GM21737 (cell line): ENCODE results near the gene PXMP4.

ENCODE experiments used
- ATAC-seq: cut with Tn5 transposase; IDR thresholded peaks from one replicate; pipeline ENCODE4 v1.9.1; 2021; ENCODE audit warnings: mild to moderate bottlenecking, moderate library complexity; ENCODE audit not compliant: unreplicated experiment

The PXMP4 gene

DNA sequence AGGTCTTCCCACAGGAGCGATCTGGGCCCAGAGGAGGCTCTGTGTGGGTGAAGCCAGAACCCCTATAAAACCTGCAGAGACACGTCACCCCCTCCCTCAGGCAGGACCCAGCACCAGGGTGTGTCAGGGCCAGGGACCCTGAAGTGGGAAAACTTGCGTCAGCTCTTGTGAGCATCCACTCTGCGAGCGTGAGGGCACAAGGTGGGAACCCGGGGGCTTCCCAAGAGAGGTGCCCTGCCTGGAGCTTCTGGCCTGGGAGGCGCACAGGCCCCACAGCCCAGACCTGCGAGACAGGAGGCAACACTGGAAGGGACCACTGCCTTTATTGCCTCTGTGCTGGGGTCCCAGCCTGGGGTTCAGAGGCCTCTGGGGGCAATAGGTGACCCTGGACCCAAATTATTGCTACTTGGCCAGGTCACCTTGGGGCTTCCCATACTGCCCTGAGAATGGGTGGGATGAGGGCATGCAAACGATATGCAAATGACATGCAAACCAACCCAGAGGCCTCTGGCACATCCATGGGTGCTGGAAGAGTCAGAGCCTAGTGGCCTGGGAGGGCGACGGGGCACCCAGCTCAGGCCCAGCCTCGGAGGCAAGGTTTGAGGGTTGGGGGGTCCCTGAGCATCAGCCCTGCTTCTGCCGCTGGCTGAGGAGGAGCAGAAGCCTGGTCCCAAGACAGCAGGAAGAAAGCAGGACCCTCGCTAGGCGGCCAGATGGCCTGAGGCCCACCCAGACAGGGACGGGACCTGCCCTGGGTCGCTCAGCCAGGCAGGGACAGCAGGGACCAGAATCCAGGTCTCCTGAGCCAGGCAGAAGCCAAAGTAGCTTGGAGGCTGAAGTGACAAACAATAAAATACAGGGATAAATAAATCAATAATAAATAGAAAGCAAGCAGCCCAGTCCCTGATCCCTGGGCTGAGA is 63.1 kb downstream of the PXMP4 start:
- ATAC-seq: no peak

GRCh38 chr20:33656010-33656782 is 63.9 kb downstream of the PXMP4 start:
- ATAC-seq: no peak

- ATAC-seq: no peak
Observed at GRCh38 chr20:33655164-33655563, 64.9 kb downstream of the PXMP4 start.

- no peak for ATAC-seq
Observed at GRCh38 chr20:33654680-33655161, 65.4 kb downstream of the PXMP4 start.

DNA sequence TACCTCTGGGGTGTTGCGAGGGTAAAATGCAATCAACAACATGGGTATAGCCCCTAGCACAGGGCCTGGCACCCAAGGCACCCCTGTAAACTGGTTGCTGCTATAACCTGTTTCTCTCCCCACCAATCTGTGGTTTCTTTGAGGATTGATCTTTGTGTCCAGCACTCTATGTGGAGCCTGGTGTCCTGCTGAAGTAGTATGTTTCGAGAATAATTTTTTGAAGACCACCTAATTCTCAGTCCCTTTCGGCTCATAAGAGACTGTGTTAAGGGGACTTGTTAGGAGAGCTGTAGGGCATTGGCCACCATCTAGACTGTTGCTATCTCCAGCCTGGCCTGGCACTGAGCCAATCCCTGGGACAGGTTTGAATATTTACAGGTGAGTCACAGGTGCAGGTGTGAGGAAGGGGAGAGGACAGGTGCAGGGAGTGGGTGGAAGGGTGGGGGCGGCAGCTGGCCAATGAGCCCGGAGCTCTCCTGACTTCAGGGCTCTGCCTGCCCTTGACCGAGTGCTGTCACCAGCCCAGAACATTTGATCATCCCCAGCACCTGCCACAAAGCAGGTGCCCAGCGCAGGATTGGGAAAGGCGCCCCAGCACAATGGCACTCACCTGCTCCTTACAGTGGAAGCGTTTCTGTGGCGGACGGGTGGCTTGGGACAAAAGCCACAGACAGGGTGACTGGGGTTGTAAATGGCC is 66.1 kb downstream of the PXMP4 start:
- no peak for ATAC-seq

DNA sequence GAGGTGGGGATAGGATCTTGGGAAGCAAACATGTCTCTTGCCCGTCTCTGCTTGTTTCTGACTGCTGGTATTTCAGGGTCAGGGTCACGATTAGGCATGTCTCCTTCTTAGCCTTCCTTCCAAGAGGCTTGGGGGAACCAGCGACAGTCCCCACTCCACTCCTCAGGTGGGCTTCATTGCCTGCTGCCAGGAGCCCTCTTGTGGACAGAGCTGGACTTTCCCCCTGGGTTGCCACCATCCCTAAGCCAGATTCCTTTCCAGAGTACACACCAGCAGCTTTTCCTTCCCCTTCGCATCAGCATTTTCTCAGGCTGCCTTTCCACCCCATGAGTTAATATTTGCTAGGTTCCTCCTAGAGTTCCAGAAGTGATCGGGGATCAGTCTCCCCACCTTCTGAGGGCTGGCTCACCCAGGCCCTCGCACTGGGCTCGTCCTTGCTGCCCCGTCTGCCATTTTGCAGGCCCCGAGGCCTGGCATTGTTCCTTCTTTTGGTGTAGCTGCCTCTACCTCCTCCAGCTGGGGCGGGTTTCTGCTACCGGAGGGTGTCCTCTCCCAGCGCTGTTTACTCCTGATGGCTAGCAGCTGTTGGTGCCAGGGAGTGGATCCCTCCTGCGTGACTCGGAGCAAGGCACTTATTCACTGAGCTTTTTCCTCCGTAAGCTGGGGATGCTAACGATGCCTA is 66.8 kb downstream of the PXMP4 start:
- ATAC-seq: no peak
